ENCODE data around the gene COX10. TPM values are rescaled to one million over a fixed set of nuclear protein-coding genes. Genes with fewer than 3 reads are reported as not detected.
"Not testable (repeated sequence)": the region's sequence is repeated elsewhere in the genome, so short reads cannot be mapped to it uniquely, and the experiment has no call there.

Gene COX10
- total RNA-seq: 16.8 TPM

- peak; percentile 84 for DNase-seq (ENCODE audit: low spot score)
These were observed at the start of gene COX10 for GRCh38 chr17:14069251-14070021. Gene COX10 (plus strand): TSS chr17:14069504. CDS start chr17:14069606, 102 bp downstream.

- not testable (repeated sequence) for DNase-seq (ENCODE audit: low spot score)
These were observed 47.5 kb upstream of the COX10 start for GRCh38 chr17:14021651-14022294.

GRCh38 chr17:14029755-14030154, 39.5 kb upstream of the COX10 start:
- not testable (repeated sequence) for DNase-seq (ENCODE audit: low spot score)

GRCh38 chr17:14032234-14032633, 37.1 kb upstream of the COX10 start:
- no peak for DNase-seq (ENCODE audit: low spot score)

GRCh38 chr17:14033166-14033565, 36.1 kb upstream of the COX10 start:
- no peak for DNase-seq (ENCODE audit: low spot score)

GRCh38 chr17:14037453-14037852, 31.9 kb upstream of the COX10 start:
- DNase-seq (ENCODE audit: low spot score): no peak

GRCh38 chr17:14038206-14038605, 31.1 kb upstream of the COX10 start:
- DNase-seq (ENCODE audit: low spot score): no peak

- no peak for DNase-seq (ENCODE audit: low spot score)
These were observed 26.9 kb upstream of the COX10 start for GRCh38 chr17:14042411-14042810.

- no peak for DNase-seq (ENCODE audit: low spot score)
These were observed 24.6 kb upstream of the COX10 start for GRCh38 chr17:14044702-14045101.

GRCh38 chr17:14046978-14047377, 22.3 kb upstream of the COX10 start:
- DNase-seq (ENCODE audit: low spot score): no peak

- DNase-seq (ENCODE audit: low spot score): no peak
These were observed 21.7 kb upstream of the COX10 start for GRCh38 chr17:14047591-14047990.

GRCh38 chr17:14048169-14048568, 21.1 kb upstream of the COX10 start:
- DNase-seq (ENCODE audit: low spot score): no peak

- no peak for DNase-seq (ENCODE audit: low spot score)
These were observed 18.7 kb upstream of the COX10 start for GRCh38 chr17:14050616-14051015.

GRCh38 chr17:14051692-14052091, 17.6 kb upstream of the COX10 start:
- no peak for DNase-seq (ENCODE audit: low spot score)

GRCh38 chr17:14052886-14053615, 16.3 kb upstream of the COX10 start:
- DNase-seq (ENCODE audit: low spot score): no peak

- no peak for DNase-seq (ENCODE audit: low spot score)
These were observed 11.7 kb upstream of the COX10 start for GRCh38 chr17:14057591-14057990.

- DNase-seq (ENCODE audit: low spot score): no peak
These were observed 11.3 kb upstream of the COX10 start for GRCh38 chr17:14058051-14058450.

- DNase-seq (ENCODE audit: low spot score): no peak
These were observed 8.6 kb upstream of the COX10 start for GRCh38 chr17:14060706-14061105.

- peak; percentile 20 for DNase-seq (ENCODE audit: low spot score)
These were observed 7.4 kb upstream of the COX10 start for GRCh38 chr17:14061666-14062560.

- DNase-seq (ENCODE audit: low spot score): no peak
These were observed 2.0 kb upstream of the COX10 start for GRCh38 chr17:14067347-14067746.

- DNase-seq (ENCODE audit: low spot score): no peak
These were observed 608 bp upstream of the COX10 start for GRCh38 chr17:14068542-14069250.
